ENCODE results near the gene HOTAIR.

HOTAIR gene

GRCh38 chr12:53976823-53977595 lies 2.3 kb upstream of the HOTAIR start:
- TF ChIP-seq, protein P1, sequence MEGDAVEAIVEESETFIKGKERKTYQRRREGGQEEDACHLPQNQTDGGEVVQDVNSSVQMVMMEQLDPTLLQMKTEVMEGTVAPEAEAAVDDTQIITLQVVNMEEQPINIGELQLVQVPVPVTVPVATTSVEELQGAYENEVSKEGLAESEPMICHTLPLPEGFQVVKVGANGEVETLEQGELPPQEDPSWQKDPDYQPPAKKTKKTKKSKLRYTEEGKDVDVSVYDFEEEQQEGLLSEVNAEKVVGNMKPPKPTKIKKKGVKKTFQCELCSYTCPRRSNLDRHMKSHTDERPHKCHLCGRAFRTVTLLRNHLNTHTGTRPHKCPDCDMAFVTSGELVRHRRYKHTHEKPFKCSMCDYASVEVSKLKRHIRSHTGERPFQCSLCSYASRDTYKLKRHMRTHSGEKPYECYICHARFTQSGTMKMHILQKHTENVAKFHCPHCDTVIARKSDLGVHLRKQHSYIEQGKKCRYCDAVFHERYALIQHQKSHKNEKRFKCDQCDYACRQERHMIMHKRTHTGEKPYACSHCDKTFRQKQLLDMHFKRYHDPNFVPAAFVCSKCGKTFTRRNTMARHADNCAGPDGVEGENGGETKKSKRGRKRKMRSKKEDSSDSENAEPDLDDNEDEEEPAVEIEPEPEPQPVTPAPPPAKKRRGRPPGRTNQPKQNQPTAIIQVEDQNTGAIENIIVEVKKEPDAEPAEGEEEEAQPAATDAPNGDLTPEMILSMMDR (IDR thresholded peaks at IDR 0.05; ENCODE audit: control insufficient read depth, insufficient read depth, low read depth, low read length, missing control alignments), result no peak
- no peak for DNase-seq (ENCODE audit: low read depth)
- no peak overlapping the region for H3K4me3 ChIP-seq (ENCODE audit: control insufficient read depth, low read depth, low read length)

DNA sequence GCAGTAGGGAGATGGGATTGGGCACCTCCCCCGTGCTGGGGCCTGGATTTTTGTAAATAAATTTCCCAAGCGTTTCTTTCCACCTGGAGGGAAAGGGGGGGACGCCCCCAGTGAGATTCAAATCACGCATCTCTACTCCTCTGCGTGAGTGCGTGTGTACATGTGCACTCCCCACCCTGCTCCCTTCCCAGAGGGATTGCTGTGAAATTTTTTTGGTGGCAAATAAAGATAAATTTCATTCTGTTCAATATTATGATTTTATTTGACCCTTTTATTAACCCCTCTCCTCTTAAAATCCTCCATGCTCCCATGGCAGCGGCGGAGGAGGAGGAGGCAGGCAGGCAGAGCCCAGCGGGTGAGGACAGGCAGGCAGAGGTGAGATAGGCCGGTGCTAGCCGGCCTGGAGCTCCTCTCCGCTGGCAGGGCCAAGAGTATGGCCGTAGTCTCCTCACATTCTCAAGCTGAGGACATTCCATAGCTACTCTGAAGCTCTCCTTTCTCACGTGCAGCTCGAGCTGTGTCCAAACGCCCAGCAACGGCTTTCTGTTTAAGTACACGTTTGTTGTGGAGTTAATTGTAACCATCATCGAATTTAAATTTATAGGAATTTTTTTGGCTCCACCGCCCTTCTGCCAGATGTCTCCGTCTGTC lies 1.5 kb upstream of the HOTAIR start:
- DNase-seq (ENCODE audit: low read depth), result no peak
- TF ChIP-seq, protein P1 (IDR thresholded peaks at IDR 0.05; ENCODE audit: control insufficient read depth, insufficient read depth, low read depth, low read length, missing control alignments), result no peak
- H3K4me3 ChIP-seq (ENCODE audit: control insufficient read depth, low read depth, low read length), result no peak overlapping the region

- H3K4me3 ChIP-seq (ENCODE audit: control insufficient read depth, low read depth, low read length), result peak overlapping the region; percentile 52
- DNase-seq (ENCODE audit: low read depth), result no peak
- TF ChIP-seq, protein P1 (IDR thresholded peaks at IDR 0.05; ENCODE audit: control insufficient read depth, insufficient read depth, low read depth, low read length, missing control alignments), result no peak
Observed at GRCh38 chr12:53975479-53976152, 862 bp upstream of the HOTAIR start.

DNA sequence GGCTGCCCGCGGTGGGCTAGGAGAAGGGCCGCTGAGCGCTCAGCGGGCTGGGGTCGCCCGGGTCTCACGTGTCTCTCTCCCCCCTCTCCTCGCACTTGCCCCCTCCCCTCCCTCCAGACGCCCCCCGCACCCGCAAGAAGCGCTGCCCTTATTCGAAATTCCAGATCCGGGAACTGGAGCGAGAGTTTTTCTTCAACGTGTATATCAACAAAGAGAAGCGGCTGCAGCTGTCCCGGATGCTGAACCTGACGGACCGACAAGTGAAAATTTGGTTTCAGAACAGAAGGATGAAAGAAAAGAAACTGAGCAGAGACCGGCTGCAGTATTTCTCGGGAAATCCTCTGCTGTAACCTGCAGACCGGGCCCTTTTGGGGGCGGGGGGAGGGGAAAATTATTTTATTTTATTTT lies 314 bp upstream of the HOTAIR start:
- peak overlapping the region; percentile 52 for H3K4me3 ChIP-seq (ENCODE audit: control insufficient read depth, low read depth, low read length)
- no peak for DNase-seq (ENCODE audit: low read depth)
- TF ChIP-seq, protein P1 (IDR thresholded peaks at IDR 0.05; ENCODE audit: control insufficient read depth, insufficient read depth, low read depth, low read length, missing control alignments), result no peak

DNA sequence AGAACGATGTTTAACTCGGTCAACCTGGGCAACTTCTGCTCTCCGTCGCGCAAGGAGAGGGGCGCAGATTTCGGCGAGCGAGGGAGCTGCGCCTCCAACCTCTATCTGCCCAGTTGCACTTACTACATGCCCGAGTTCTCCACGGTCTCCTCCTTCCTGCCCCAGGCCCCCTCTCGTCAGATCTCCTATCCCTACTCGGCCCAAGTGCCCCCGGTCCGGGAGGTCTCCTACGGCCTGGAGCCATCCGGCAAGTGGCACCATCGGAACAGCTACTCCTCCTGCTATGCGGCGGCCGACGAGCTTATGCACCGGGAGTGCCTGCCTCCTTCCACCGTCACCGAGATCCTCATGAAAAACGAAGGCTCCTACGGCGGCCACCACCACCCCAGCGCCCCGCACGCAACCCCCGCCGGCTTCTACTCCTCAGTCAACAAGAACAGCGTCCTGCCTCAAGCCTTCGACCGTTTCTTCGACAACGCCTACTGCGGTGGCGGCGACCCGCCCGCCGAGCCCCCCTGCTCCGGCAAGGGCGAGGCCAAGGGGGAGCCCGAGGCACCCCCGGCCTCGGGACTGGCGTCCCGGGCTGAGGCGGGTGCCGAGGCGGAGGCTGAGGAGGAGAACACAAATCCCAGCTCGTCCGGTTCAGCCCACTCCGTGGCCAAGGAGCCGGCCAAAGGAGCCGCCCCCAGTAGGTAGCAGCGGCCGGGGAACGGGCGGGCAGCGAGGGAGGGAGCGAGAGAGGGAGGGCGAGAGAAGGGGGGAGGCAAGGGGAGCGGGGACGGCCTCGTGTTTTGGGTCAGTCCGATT lies 1.3 kb downstream of the HOTAIR start:
- peak overlapping the region; percentile 52 for H3K4me3 ChIP-seq (ENCODE audit: control insufficient read depth, low read depth, low read length)
- DNase-seq (ENCODE audit: low read depth), result no peak
- TF ChIP-seq, protein P1 (IDR thresholded peaks at IDR 0.05; ENCODE audit: control insufficient read depth, insufficient read depth, low read depth, low read length, missing control alignments), result no peak

- TF ChIP-seq, protein P1 (IDR thresholded peaks at IDR 0.05; ENCODE audit: control insufficient read depth, insufficient read depth, low read depth, low read length, missing control alignments), result no peak
- peak within 1 kb of the TSS; percentile 52 for H3K4me3 ChIP-seq (ENCODE audit: control insufficient read depth, low read depth, low read length)
Observed at GRCh38 chr12:53972722-53973235, 2.0 kb downstream of the HOTAIR start, which contains the start of gene HOXC11. HOXC11 (plus strand) TSS chr12:53973126; CDS start chr12:53973242, 116 bp downstream.

More at GRCh38 chr12:53972722-53973235, 2.0 kb downstream of the HOTAIR start, which contains the start of gene HOXC11:
- DNase-seq (ENCODE audit: low read depth), result no peak

Data from AG09309 (cell line).